Astrocyte of the cerebellum (primary cell): Measurements from ENCODE around the gene FXYD7.
"Not testable (repeated sequence)": the region's sequence is repeated elsewhere in the genome, so short reads cannot be mapped to it uniquely, and the experiment has no call there.

Experiments
- DNase-seq: peaks from one replicate; pipeline ENCODE4 v3.0.0-alpha.2; 2011; ENCODE audit warnings: low read depth
- H3K4me3 ChIP-seq: 2 replicates; pipeline ENCODE4 v1.5.1; 2011; ENCODE audit warnings: mild to moderate bottlenecking, low read depth, low read length, moderate library complexity
- in situ Hi-C: cut with HindIII; loops from 2 replicates; pipeline ENCODE4 v1.10.0; 2017; ENCODE audit warnings: low sequenced_read_pairs
- TF ChIP-seq, protein P1 (sequence below): IDR thresholded peaks from 2 replicates; pipeline ENCODE4 v1.5.1; 2012; ENCODE audit warnings: low read length, low read depth, moderate library complexity, mild to moderate bottlenecking; ENCODE audit errors: missing control alignments

Gene FXYD7

DNA sequence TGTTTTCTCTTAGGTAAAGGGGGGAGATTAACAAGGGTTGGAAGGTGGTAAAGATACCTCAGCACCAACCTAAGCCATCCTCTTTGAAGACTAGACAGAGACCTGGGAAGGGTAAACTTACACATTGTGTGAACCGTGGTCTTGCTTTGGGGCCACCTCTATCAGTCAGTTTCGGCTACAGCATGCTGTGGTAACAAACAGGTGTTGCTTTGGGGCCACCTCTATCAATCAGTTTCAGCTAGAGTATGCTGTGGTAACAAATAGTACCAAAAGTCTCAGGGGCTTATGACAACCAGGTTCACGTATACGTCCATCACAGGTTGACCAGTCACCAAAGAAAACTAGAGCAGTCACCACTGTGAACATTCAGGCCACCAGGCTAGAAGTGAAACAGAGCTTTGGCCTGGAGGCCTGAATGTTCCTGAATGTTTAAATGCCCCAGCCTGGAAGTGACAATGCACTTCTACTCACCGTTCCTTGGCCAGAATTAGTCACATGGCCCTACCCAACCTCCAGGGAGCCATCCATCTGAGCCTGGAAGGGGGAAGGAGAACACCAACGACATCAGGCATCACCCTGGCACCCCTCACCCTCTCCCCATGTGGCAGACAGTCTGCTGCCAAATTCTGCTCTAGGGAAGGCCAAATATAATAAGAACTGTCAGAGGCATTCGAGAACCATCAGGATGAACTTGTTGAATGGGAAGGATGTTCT, 3.8 kb downstream of the FXYD7 start:
- TF ChIP-seq, protein P1, sequence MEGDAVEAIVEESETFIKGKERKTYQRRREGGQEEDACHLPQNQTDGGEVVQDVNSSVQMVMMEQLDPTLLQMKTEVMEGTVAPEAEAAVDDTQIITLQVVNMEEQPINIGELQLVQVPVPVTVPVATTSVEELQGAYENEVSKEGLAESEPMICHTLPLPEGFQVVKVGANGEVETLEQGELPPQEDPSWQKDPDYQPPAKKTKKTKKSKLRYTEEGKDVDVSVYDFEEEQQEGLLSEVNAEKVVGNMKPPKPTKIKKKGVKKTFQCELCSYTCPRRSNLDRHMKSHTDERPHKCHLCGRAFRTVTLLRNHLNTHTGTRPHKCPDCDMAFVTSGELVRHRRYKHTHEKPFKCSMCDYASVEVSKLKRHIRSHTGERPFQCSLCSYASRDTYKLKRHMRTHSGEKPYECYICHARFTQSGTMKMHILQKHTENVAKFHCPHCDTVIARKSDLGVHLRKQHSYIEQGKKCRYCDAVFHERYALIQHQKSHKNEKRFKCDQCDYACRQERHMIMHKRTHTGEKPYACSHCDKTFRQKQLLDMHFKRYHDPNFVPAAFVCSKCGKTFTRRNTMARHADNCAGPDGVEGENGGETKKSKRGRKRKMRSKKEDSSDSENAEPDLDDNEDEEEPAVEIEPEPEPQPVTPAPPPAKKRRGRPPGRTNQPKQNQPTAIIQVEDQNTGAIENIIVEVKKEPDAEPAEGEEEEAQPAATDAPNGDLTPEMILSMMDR, result no peak
- DNase-seq, result no peak
- H3K4me3 ChIP-seq, result no peak overlapping the region
- in situ Hi-C loops, result no loop called here

DNA sequence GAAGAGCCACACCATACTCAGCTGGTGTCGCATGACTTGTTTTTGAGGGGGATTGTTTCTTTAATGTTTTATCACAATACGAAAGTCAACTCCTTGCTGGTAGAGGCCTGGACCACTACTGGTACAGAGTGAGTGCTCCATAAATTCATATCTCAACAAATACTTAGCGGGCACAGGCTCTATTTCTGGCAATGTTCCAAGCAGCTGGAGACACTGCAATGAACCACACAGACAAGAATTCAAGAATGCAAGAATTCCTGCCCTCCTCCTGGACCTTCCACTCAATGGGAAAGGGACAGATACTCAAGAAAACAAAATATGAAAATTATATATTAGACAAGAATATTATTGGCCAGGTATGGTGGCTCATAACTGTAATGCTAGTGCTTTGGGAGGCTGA, 6.4 kb downstream of the FXYD7 start:
- in situ Hi-C loops, result no loop called here
- DNase-seq, result no peak
- TF ChIP-seq, protein P1, result no peak
- no peak overlapping the region for H3K4me3 ChIP-seq

DNA sequence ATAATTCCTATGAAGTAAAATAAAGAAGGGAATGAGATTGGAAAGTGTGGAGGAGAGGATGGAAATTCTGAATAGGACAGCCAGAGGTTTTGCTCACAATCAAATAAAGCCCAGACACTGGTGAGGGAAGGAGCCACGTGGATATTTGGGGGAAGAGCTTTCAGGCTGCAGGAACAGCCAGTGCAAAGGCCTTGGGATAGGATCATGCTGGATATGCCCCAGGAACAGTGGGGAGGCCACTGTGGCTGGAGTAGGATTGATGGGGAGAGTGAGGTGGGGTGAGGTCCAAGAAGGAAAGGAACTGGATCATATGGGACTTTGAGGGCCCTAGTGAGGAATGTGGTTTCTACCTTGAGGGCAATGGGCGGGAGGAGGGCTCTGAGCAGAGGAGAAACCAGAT, 7.4 kb downstream of the FXYD7 start:
- H3K4me3 ChIP-seq, result no peak overlapping the region
- in situ Hi-C loops, result no loop called here
- no peak for DNase-seq
- TF ChIP-seq, protein P1, result no peak

DNA sequence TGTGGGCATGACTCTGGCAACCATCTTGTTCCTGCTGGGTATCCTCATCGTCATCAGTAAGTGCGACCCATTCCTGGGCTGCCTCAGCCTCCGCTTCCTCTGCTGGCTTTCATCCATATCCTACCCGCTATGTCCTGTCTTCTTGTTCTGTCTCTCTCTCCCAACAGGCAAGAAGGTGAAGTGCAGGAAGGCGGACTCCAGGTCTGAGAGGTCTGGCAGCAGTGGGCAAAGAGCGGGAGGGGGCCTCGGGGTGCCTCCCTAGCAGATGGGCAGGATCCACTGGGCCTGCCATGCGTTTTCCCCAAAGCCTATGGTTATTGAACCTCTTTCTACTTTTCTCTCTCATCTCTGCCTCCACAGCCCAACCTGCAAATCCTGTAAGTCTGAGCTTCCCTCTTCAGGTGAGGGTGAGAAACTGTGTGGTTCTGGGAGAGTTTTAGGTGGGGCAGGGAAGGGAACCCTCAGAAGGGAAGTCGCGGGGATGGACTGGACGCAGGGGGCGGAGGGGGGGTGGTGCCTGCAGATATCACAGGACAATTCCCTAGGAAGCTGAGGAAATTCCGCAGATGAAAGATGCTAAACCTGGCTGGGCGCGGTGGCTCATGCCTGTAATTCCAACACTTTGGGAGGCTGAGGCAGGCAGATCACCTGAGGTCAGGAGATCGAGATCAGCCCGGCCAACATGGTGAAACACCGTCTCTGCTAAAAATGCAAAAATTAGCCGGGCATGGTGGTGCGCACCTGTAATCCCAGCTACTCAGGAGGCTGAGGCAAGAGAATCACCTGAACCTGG, 8.4 kb downstream of the FXYD7 start:
- DNase-seq, result no peak
- H3K4me3 ChIP-seq, result no peak overlapping the region
- in situ Hi-C loops, result no loop called here
- TF ChIP-seq, protein P1, result no peak

DNA sequence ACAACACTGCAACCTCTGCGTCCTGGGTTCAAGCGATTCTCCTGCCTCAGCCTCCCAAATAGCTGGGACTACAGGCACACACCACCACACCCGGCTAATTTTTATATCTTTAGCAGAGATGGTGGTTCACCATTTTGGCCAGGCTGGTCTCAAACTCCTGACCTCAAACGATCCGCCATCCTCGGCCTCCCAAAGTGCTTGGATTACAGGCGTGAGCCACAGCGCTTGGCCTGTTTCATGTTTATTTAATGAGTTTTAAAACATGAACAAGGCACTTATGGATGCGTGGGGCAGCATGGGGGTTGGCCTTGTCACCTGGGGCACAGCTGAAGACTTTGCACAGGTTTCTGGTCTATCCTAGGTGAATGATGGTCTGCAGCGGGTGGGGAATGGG, 10.1 kb downstream of the FXYD7 start:
- H3K4me3 ChIP-seq, in situ Hi-C loops, DNase-seq: not testable (repeated sequence)

DNA sequence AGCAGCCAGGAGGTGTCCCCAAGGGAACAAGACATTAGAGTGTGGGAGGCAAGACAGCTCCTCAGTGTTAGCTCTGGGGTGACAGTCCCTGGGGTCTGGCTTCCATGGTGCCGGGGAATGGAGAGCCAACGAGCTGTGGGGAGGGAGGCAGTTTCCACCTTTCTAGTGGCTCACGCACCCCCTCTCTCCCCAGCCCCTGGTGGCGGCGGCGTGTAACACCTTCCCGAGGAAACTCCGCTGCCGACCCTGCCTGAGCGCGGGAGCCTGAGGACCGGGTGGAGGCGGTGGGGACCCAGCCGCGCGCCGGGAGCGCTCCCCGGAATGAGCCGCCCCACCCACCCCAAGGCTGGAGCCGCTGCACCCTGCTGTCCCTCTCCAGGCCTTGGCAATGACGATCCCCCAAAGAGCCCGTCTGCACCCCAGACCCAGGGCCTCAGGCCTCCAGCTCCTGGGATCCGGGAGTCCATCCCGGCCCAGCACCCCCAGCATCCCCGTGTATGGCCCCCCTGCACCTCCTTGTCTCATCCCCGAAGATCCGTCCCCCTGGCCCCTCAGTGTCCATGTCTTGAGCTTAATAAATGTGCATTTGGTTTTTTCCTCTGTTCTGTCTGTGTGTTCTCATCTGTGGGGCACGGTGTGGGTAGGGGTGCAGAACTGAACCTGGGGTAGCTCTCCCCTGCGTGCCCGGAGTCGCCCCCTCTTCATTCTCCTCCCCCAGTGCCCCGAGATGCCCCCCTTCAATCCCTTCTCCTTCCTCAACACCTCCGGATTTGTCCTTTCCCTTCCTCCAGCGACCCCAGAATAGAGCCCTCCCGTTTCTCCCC, 10.9 kb downstream of the FXYD7 start:
- in situ Hi-C loops, result no loop called here
- no peak for DNase-seq
- TF ChIP-seq, protein P1, result peak; percentile 71
- H3K4me3 ChIP-seq, result peak overlapping the region; percentile 73
